Measurements from ENCODE around the gene PCDH11Y. TPM values are rescaled to one million over a fixed set of nuclear protein-coding genes. Genes with fewer than 3 reads are reported as not detected.
"Not testable (repeated sequence)": the region's sequence is repeated elsewhere in the genome, so short reads cannot be mapped to it uniquely, and the experiment has no call there.

Gene PCDH11Y
- total and polyA plus RNA-seq, 2 donors from 2014 or later = not detected

DNA sequence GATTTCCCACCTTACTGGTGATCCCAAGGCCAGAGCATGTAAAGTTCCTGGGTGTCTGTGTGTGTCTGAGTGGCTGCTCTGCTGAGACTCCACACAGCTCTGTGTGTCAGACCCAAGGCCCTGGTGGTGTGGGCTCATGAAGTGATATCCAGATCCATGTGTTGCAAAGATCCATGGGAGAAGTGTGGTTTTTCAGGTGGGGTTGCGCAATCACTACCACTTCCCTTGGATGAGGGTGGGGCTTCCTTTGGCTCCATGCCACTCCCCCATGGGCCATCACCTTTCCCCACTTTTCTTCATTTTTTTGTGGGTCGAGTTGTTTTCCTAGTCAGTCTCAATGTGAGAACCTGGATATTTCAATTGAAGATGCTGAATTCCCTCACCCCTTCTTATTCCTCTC is 182.9 kb downstream of the PCDH11Y start:
- H3K9ac ChIP-seq (ENCODE audit: low read length in 3 of 3); H3K27me3 ChIP-seq (ENCODE audit: control insufficient read depth, insufficient read depth, low read length); H3K4me1 ChIP-seq (ENCODE audit: control insufficient read depth in 2 of 3, insufficient read depth in 2 of 3, low read depth in 1 of 3, low read length in 3 of 3); DNase-seq; intact Hi-C loops (cut with DNase I); FAIRE-seq; H3K4me3 ChIP-seq (ENCODE audit: low read length in 3 of 3); H3K27ac ChIP-seq (ENCODE audit: low read depth in 2 of 2, low read length in 2 of 2); H3K9me3 ChIP-seq (ENCODE audit: control insufficient read depth in 2 of 3, insufficient read depth in 1 of 3, low read length in 3 of 3); H3K36me3 ChIP-seq (ENCODE audit: control insufficient read depth in 2 of 3, insufficient read depth in 3 of 3, low read length in 3 of 3): not testable (repeated sequence)

DNA sequence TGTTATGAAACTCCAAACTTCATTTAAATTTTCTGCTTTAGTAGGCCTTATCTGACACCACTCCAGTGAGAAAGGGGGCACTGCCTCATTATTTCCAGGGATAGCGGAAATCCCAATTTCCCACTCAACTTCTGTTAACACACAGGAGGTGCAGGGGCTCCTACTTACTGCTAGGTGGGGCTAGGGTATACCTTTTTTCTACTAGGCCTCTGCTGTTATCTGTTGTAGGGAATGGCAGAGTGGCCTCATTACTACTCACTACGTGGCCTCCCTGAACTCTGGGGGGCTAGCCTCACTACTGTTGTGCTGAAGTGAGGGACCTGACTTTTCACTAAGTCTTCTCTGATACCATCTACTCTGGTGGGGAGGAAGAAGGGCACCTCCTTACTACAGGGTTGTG is 215.0 kb downstream of the PCDH11Y start:
- FAIRE-seq; intact Hi-C loops (cut with DNase I): not testable (repeated sequence)

DNA sequence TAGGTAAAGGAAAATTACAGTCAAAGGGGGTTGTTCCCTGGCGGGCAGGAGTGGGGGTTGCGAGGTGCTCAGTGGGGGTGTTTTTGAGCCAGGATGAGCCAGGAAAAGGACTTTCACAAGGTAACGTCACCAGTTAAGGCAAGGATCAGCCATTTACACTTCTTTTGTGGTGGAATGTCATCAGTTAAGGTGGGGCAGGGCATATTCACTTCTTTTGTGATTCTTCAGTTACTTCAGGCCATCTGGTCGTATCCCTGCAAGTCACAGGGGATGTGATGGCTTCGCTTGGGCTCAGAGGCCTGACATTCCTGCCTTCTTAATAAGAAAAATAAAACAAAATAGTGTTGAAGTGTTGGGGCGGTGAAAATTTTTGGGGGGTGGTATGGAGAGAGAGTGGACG is 324.8 kb downstream of the PCDH11Y start:
- H3K9me3 ChIP-seq (ENCODE audit: control insufficient read depth in 2 of 3, insufficient read depth in 1 of 3, low read length in 3 of 3); H3K4me1 ChIP-seq (ENCODE audit: control insufficient read depth in 2 of 3, insufficient read depth in 2 of 3, low read depth in 1 of 3, low read length in 3 of 3); H3K4me3 ChIP-seq (ENCODE audit: low read length in 3 of 3); intact Hi-C loops (cut with DNase I); H3K9ac ChIP-seq (ENCODE audit: low read length in 3 of 3); H3K36me3 ChIP-seq (ENCODE audit: control insufficient read depth in 2 of 3, insufficient read depth in 3 of 3, low read length in 3 of 3); H3K27me3 ChIP-seq (ENCODE audit: control insufficient read depth, insufficient read depth, low read length); H3K27ac ChIP-seq (ENCODE audit: low read depth in 2 of 2, low read length in 2 of 2); FAIRE-seq; DNase-seq: not testable (repeated sequence)

More for the DNA sequence above, 215.0 kb downstream of the PCDH11Y start:
- not testable (repeated sequence) for H3K27me3 ChIP-seq (ENCODE audit: control insufficient read depth, insufficient read depth, low read length); H3K9me3 ChIP-seq (ENCODE audit: control insufficient read depth in 2 of 3, insufficient read depth in 1 of 3, low read length in 3 of 3); H3K27ac ChIP-seq (ENCODE audit: low read depth in 2 of 2, low read length in 2 of 2); H3K4me3 ChIP-seq (ENCODE audit: low read length in 3 of 3); H3K4me1 ChIP-seq (ENCODE audit: control insufficient read depth in 2 of 3, insufficient read depth in 2 of 3, low read depth in 1 of 3, low read length in 3 of 3); H3K9ac ChIP-seq (ENCODE audit: low read length in 3 of 3); H3K36me3 ChIP-seq (ENCODE audit: control insufficient read depth in 2 of 3, insufficient read depth in 3 of 3, low read length in 3 of 3); DNase-seq

DNA sequence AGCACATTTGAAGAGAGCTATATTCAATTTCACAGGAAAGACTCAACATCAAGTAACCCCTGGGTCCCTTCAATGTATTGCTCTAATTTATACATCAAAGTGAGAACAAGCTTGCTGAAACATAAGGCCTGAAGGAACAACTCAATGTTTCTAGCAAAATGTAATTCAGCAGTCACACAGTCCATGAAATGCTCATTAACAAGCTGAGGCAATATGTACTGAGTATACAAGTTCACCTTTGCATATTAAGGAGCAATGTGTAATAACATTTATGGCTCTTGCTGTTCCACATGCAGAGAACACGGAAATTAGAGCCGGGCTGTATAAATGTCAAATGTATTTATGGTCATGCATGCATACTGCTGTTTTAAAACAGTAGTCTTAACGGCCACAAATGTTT is 342.1 kb downstream of the PCDH11Y start:
- H3K27me3 ChIP-seq (ENCODE audit: control insufficient read depth, insufficient read depth, low read length); H3K9me3 ChIP-seq (ENCODE audit: control insufficient read depth in 2 of 3, insufficient read depth in 1 of 3, low read length in 3 of 3); H3K9ac ChIP-seq (ENCODE audit: low read length in 3 of 3); H3K36me3 ChIP-seq (ENCODE audit: control insufficient read depth in 2 of 3, insufficient read depth in 3 of 3, low read length in 3 of 3); FAIRE-seq; H3K27ac ChIP-seq (ENCODE audit: low read depth in 2 of 2, low read length in 2 of 2); H3K4me3 ChIP-seq (ENCODE audit: low read length in 3 of 3); intact Hi-C loops (cut with DNase I); H3K4me1 ChIP-seq (ENCODE audit: control insufficient read depth in 2 of 3, insufficient read depth in 2 of 3, low read depth in 1 of 3, low read length in 3 of 3): not testable (repeated sequence)
- peak in 1 of 5 donors; percentile 0 for DNase-seq

DNA sequence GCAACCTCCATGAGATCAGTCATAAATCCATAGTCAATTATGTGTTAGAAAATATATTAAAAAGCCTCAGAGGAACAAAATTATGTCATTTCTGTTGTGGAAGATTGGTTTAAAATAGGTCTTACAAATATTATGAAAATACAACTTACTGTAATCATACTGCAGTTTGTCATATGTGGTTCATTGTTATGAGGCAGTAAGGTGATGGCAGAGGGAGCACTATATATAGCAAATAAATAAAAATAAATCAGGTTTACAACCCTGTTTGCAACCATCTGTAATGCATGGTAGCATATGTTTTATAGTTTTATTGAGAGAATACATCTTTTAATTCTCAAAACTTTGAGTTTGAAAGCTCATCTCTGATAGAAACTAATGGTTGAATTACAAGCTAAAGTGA is 543.6 kb downstream of the PCDH11Y start:
- H3K36me3 ChIP-seq (ENCODE audit: control insufficient read depth in 2 of 3, insufficient read depth in 3 of 3, low read length in 3 of 3); DNase-seq; H3K4me1 ChIP-seq (ENCODE audit: control insufficient read depth in 2 of 3, insufficient read depth in 2 of 3, low read depth in 1 of 3, low read length in 3 of 3); FAIRE-seq; H3K27ac ChIP-seq (ENCODE audit: low read depth in 2 of 2, low read length in 2 of 2); H3K9me3 ChIP-seq (ENCODE audit: control insufficient read depth in 2 of 3, insufficient read depth in 1 of 3, low read length in 3 of 3); H3K27me3 ChIP-seq (ENCODE audit: control insufficient read depth, insufficient read depth, low read length); H3K4me3 ChIP-seq (ENCODE audit: low read length in 3 of 3); intact Hi-C loops (cut with DNase I); H3K9ac ChIP-seq (ENCODE audit: low read length in 3 of 3): not testable (repeated sequence)

DNA sequence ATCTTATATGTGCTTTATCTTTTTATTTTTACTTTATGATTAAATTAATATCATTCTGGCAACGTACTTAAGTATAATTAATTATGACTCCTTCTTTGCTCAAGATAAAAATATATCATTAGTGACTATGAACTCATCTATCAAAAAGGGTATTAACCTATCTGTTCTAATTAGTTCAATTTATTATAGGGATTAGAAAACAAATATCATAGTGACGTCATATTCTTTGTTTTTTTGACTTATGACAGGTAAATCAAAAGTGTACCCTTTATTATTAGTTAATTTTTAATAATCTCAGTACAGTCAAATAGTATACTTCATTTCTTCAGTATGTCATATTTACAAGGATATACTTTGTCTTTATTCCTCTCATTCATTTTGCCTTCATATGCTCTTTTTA is 638.5 kb downstream of the PCDH11Y start:
- H3K36me3 ChIP-seq (ENCODE audit: control insufficient read depth in 2 of 3, insufficient read depth in 3 of 3, low read length in 3 of 3); H3K9me3 ChIP-seq (ENCODE audit: control insufficient read depth in 2 of 3, insufficient read depth in 1 of 3, low read length in 3 of 3); H3K27me3 ChIP-seq (ENCODE audit: control insufficient read depth, insufficient read depth, low read length); DNase-seq; FAIRE-seq; intact Hi-C loops (cut with DNase I); H3K4me1 ChIP-seq (ENCODE audit: control insufficient read depth in 2 of 3, insufficient read depth in 2 of 3, low read depth in 1 of 3, low read length in 3 of 3); H3K9ac ChIP-seq (ENCODE audit: low read length in 3 of 3); H3K4me3 ChIP-seq (ENCODE audit: low read length in 3 of 3); H3K27ac ChIP-seq (ENCODE audit: low read depth in 2 of 2, low read length in 2 of 2): not testable (repeated sequence)

DNA sequence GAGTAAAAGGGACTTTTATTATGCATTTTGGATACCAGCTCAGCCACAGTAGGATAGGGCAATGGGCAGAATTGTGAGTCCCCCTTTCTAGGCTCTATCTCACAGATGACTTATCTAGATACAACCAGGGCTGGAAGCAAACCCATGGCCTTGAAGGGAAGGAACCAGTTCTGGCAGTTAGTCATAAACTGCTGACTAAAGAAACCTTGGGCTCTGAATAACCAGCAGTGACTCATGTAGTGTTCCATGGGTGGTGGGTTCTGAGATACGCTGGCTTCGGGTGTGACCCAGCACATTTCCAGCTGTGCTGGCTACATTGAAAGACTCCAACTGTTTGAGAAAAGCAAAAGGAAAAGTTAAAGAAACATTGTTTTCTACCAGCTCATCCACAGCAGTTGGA is 679.2 kb downstream of the PCDH11Y start:
- intact Hi-C loops (cut with DNase I) = not testable (repeated sequence)

DNA sequence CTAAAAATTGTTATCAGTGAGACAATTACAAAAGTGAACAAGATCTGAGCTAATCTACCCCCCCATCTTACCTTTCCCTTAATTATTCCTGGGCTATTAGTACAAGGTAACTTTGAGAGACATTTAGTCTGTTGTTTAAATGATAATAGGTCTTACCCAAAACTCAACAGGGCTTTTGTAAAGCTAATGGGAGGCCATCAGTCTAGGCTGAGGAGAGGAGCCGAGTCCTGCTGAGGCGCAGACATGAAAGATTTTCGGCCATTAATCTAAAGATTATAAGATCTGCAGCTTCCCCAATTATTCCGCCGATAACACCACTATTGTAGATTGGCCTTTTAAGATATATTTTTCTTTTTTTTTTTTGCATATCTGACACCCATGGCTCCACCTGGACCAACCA is 708.6 kb downstream of the PCDH11Y start:
- intact Hi-C loops (cut with DNase I); DNase-seq; H3K4me3 ChIP-seq (ENCODE audit: low read length in 3 of 3); H3K27ac ChIP-seq (ENCODE audit: low read depth in 2 of 2, low read length in 2 of 2); H3K4me1 ChIP-seq (ENCODE audit: control insufficient read depth in 2 of 3, insufficient read depth in 2 of 3, low read depth in 1 of 3, low read length in 3 of 3); H3K36me3 ChIP-seq (ENCODE audit: control insufficient read depth in 2 of 3, insufficient read depth in 3 of 3, low read length in 3 of 3); H3K9ac ChIP-seq (ENCODE audit: low read length in 3 of 3); H3K9me3 ChIP-seq (ENCODE audit: control insufficient read depth in 2 of 3, insufficient read depth in 1 of 3, low read length in 3 of 3); FAIRE-seq; H3K27me3 ChIP-seq (ENCODE audit: control insufficient read depth, insufficient read depth, low read length): not testable (repeated sequence)

More for the DNA sequence above, 679.2 kb downstream of the PCDH11Y start:
- not testable (repeated sequence) for H3K27me3 ChIP-seq (ENCODE audit: control insufficient read depth, insufficient read depth, low read length); DNase-seq; H3K4me1 ChIP-seq (ENCODE audit: control insufficient read depth in 2 of 3, insufficient read depth in 2 of 3, low read depth in 1 of 3, low read length in 3 of 3); H3K27ac ChIP-seq (ENCODE audit: low read depth in 2 of 2, low read length in 2 of 2); FAIRE-seq; H3K9ac ChIP-seq (ENCODE audit: low read length in 3 of 3); H3K36me3 ChIP-seq (ENCODE audit: control insufficient read depth in 2 of 3, insufficient read depth in 3 of 3, low read length in 3 of 3); H3K9me3 ChIP-seq (ENCODE audit: control insufficient read depth in 2 of 3, insufficient read depth in 1 of 3, low read length in 3 of 3); H3K4me3 ChIP-seq (ENCODE audit: low read length in 3 of 3)

Measured in kidney (tissue), 11 donors.